ENCODE results near the gene GPC5. TPM values are rescaled to one million over a fixed set of nuclear protein-coding genes. Genes with fewer than 3 reads are reported as not detected.

Gene GPC5
- total RNA-seq, 1 experiment from 2014 or later, result 0.21 TPM

DNA sequence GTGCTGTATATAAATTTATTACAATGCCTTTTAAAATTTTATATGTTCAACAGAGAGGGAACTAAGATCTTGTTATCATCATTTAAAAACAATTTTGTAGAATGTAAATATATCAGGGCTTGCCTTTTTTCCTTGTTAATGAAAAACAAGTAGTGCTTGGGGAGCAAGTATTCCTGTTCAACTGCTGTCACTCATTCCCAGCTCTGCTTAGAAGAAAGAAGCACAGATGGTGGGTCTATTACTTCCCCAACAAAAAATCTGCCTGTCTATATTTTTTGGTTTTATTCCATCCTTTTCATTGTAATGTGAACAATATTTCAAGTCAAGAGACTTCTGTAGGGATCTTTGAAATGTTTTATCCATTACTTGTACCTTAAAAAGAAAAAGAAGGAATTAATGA, 503.9 kb downstream of the GPC5 start:
- Histone ChIP-seq H3K27me3 (replicated peaks; ENCODE audit: insufficient read depth, low read depth, low read length, poor library complexity) (no peaks in the 10 kb centered on the region), H3K4me3 (ENCODE audit: low read depth, low read length, poor library complexity, severe bottlenecking) (no peak overlapping the region), H3K4me1 (ENCODE audit: insufficient read depth, low read length, poor library complexity, severe bottlenecking) (no peaks in the 10 kb centered on the region), H3K27ac (ENCODE audit: low read depth, low read length, poor library complexity, severe bottlenecking) (no peak overlapping the region), H3K9me3 (ENCODE audit: low read depth, low read length, poor library complexity, severe bottlenecking) (no peaks in the 10 kb centered on the region), H3K36me3 (ENCODE audit: insufficient read depth, low read length, poor library complexity, severe bottlenecking) (no peaks in the 10 kb centered on the region)
- POLR2A ChIA-PET (ENCODE audit: low non-redundant PET), result no interaction called here
- BruUV-seq (replicated peaks), result no TSS peak
- intact Hi-C loops (cut with micrococcal nuclease; ENCODE audit: unreplicated experiment), result no loop called here
- CTCF ChIA-PET, result no interaction called here
- no peak for DNase-seq (ENCODE audit: low spot score)
- TF ChIP-seq CTCF (conservative IDR thresholded peaks at IDR 0.05; ENCODE audit: low read depth, low read length), result no peak
- TF ChIP-seq EZH2 (IDR thresholded peaks at IDR 0.05; ENCODE audit: borderline replicate concordance, low read depth, low read length, poor library complexity, severe bottlenecking), result no peak

GRCh38 chr13:91904005-91904404, 505.6 kb downstream of the GPC5 start:
- no peaks in the 10 kb centered on the region for H3K9me3 ChIP-seq (ENCODE audit: low read depth, low read length, poor library complexity, severe bottlenecking)
- TF ChIP-seq CTCF (conservative IDR thresholded peaks at IDR 0.05; ENCODE audit: low read depth, low read length) (no peak), EZH2 (IDR thresholded peaks at IDR 0.05; ENCODE audit: borderline replicate concordance, low read depth, low read length, poor library complexity, severe bottlenecking) (no peak)
- no peaks in the 10 kb centered on the region for H3K36me3 ChIP-seq (ENCODE audit: insufficient read depth, low read length, poor library complexity, severe bottlenecking)
- no peaks in the 10 kb centered on the region for H3K4me1 ChIP-seq (ENCODE audit: insufficient read depth, low read length, poor library complexity, severe bottlenecking)
- no TSS peak for BruUV-seq (replicated peaks)
- no peak overlapping the region for H3K4me3 ChIP-seq (ENCODE audit: low read depth, low read length, poor library complexity, severe bottlenecking)
- POLR2A ChIA-PET (ENCODE audit: low non-redundant PET), result no interaction called here
- CTCF ChIA-PET, result no interaction called here
- no peaks in the 10 kb centered on the region for H3K27me3 ChIP-seq (replicated peaks; ENCODE audit: insufficient read depth, low read depth, low read length, poor library complexity)
- H3K27ac ChIP-seq (ENCODE audit: low read depth, low read length, poor library complexity, severe bottlenecking), result no peak overlapping the region
- intact Hi-C loops (cut with micrococcal nuclease; ENCODE audit: unreplicated experiment), result no loop called here
- DNase-seq (ENCODE audit: low spot score), result no peak

DNA sequence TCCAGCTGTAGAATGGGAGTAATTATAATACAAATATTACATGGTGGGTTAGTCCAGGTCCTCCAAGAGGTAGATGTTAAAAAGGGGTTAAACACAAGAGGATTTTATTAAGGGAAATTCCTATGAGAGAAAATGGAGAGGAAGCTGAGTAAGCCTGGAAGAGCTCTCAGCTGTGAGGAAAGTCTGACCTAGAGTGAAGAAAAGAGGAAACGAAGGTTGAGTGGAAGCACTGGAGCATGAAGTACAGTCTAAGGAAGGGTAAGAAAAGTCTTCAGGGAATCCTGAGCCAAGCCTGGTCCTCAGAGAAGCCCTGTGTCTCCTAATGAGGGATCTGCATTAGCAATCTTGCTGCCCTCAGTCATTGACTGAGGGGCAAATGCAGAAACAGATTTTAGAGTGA, 506.2 kb downstream of the GPC5 start:
- intact Hi-C loops (cut with micrococcal nuclease; ENCODE audit: unreplicated experiment), result no loop called here
- no peaks in the 10 kb centered on the region for H3K9me3 ChIP-seq (ENCODE audit: low read depth, low read length, poor library complexity, severe bottlenecking)
- TF ChIP-seq EZH2 (IDR thresholded peaks at IDR 0.05; ENCODE audit: borderline replicate concordance, low read depth, low read length, poor library complexity, severe bottlenecking), result no peak
- TF ChIP-seq CTCF (conservative IDR thresholded peaks at IDR 0.05; ENCODE audit: low read depth, low read length), result no peak
- no peak overlapping the region for H3K4me3 ChIP-seq (ENCODE audit: low read depth, low read length, poor library complexity, severe bottlenecking)
- no peaks in the 10 kb centered on the region for H3K4me1 ChIP-seq (ENCODE audit: insufficient read depth, low read length, poor library complexity, severe bottlenecking)
- POLR2A ChIA-PET (ENCODE audit: low non-redundant PET), result no interaction called here
- CTCF ChIA-PET, result no interaction called here
- peak; percentile 23 for DNase-seq (ENCODE audit: low spot score)
- no peak overlapping the region for H3K27ac ChIP-seq (ENCODE audit: low read depth, low read length, poor library complexity, severe bottlenecking)
- H3K27me3 ChIP-seq (replicated peaks; ENCODE audit: insufficient read depth, low read depth, low read length, poor library complexity), result no peaks in the 10 kb centered on the region
- H3K36me3 ChIP-seq (ENCODE audit: insufficient read depth, low read length, poor library complexity, severe bottlenecking), result no peaks in the 10 kb centered on the region
- BruUV-seq (replicated peaks), result no TSS peak

Data from A673 (cell line).